AG04450 (cell line): ENCODE results near the gene CUL2. TPM values are rescaled to one million over a fixed set of nuclear protein-coding genes. Genes with fewer than 3 reads are reported as not detected.

Experiments used
- CTCF ChIA-PET: fragments of 300-600, 350-600 bp; formaldehyde crosslinking; extraction: SDS; loops from one replicate; lab custom pipeline; 2022; ENCODE audit warnings: antibody characterized with exemption, inconsistent platforms; lab: Charles Lee
- POLR2A ChIA-PET: fragments of 350-600 bp; formaldehyde crosslinking; extraction: SDS; loops from one replicate; lab custom pipeline; 2021; ENCODE audit warnings: antibody characterized with exemption, inconsistent platforms; lab: Yijun Ruan, JAX
- DNase-seq: peaks from one replicate; pipeline ENCODE4 v3.0.0-alpha.2; 2011; ENCODE audit warnings: low read depth, low spot score
- H3K27ac ChIP-seq: one replicate; pipeline ENCODE4 v1.5.1; 2012; ENCODE audit warnings: low read depth, low read length, control low read depth
- H3K27me3 ChIP-seq: one replicate; pipeline ENCODE4 v1.6.0; 2012; ENCODE audit warnings: low read length; ENCODE audit not compliant: control insufficient read depth, insufficient read depth
- H3K4me3 ChIP-seq: 2 replicates; pipeline ENCODE4 v1.5.1; 2011; ENCODE audit warnings: mild to moderate bottlenecking, low read depth, low read length, control low read depth
- H3K9me3 ChIP-seq: 2 replicates; pipeline ENCODE4 v1.5.1; 2012; ENCODE audit warnings: low read length; ENCODE audit not compliant: control insufficient read depth, insufficient read depth
- polyA plus RNA-seq: library from polyadenylated mRNA; depleted of rRNA; stranded (reverse); fragments of >200 nt; gene quantifications from 2 replicates; pipeline ENCODE4 v1.2.3, GENCODE V29; 2011
- TF ChIP-seq, protein P1 (sequence below): IDR thresholded peaks from 2 replicates; pipeline ENCODE4 v1.5.1; 2011; ENCODE audit warnings: low read depth, low read length, control low read depth, inconsistent platforms

Gene CUL2
- polyA plus RNA-seq, 1 experiment: 37.9 TPM

DNA sequence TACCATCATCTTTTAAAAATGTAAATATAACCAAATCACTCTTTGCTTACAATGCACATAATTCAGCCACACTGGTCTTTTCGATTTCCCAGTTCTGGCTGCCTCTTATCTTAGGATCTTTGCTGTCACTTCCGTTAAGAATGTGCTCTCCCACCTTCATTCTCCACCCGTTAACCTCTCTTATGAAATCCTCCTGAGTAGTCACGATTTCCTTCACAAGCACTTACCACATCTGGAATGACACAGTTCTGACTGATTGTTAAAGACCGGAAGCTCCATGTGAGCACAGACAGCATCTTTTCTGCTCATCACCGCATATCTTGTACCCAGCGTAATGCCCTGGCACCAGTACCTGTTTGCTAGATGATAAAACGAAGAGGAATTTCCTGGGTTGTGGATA lies 84.3 kb downstream of the CUL2 start:
- H3K4me3 ChIP-seq: no peak overlapping the region
- ChIA-PET POLR2A (no interaction called here), CTCF (interaction anchor here (0.7 to 2.1 kb wide), 2 partner anchors 11 to 124 kb away, joined by 3 to 10 read pairs; no protein-coding TSS in a partner anchor)
- H3K27ac ChIP-seq: peak overlapping the region; percentile 72
- H3K27me3 ChIP-seq: no peaks in the 10 kb centered on the region
- peak; percentile 81 for DNase-seq
- H3K9me3 ChIP-seq: no peaks in the 10 kb centered on the region
- TF ChIP-seq, protein P1, sequence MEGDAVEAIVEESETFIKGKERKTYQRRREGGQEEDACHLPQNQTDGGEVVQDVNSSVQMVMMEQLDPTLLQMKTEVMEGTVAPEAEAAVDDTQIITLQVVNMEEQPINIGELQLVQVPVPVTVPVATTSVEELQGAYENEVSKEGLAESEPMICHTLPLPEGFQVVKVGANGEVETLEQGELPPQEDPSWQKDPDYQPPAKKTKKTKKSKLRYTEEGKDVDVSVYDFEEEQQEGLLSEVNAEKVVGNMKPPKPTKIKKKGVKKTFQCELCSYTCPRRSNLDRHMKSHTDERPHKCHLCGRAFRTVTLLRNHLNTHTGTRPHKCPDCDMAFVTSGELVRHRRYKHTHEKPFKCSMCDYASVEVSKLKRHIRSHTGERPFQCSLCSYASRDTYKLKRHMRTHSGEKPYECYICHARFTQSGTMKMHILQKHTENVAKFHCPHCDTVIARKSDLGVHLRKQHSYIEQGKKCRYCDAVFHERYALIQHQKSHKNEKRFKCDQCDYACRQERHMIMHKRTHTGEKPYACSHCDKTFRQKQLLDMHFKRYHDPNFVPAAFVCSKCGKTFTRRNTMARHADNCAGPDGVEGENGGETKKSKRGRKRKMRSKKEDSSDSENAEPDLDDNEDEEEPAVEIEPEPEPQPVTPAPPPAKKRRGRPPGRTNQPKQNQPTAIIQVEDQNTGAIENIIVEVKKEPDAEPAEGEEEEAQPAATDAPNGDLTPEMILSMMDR: no peak

DNA sequence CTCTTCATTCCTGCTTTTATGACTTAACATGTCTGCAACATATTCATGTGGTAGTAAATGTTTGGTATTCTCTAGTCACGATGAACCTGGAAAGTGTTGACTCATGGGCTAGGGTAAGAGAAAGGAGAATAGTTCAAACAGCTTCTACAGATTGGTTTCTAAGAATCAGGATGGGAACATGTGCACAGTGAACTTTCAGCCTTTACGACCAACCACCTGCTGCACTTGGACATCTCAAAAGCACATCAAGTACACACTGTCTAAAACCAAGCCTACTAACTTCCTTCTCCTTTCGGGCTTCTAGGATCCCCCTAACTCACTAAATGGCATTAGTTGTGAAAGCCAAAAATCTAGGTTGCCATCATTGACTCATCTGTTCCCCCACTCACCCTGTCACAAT lies 85.5 kb downstream of the CUL2 start:
- CTCF ChIA-PET: no interaction called here
- POLR2A ChIA-PET: no interaction called here
- H3K27ac ChIP-seq: no peak overlapping the region
- H3K9me3 ChIP-seq: no peaks in the 10 kb centered on the region; the same call in 1 of the 2 replicates
- no peak overlapping the region for H3K4me3 ChIP-seq
- TF ChIP-seq, protein P1: no peak
- H3K27me3 ChIP-seq: no peaks in the 10 kb centered on the region
- DNase-seq: no peak

DNA sequence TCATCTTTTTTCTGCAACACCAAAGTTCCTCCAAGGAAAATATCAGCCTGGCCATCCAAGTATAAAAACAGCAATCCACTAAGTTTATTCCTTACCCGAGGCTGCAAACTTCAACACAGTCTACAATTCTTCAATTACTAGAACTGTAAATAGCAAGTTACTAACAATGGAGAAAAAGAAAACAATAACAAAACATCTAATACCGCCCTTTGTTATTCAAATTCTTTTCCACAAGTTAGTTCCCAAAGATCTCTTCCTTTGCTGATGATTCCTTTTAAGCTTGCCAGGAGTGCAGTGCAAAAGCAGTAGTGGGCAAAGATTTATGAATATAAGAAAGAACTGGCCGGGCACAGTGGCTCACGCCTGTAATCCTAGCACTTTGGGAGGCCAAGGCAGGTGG lies 86.2 kb downstream of the CUL2 start:
- Histone ChIP-seq H3K4me3 (no peak overlapping the region), H3K27ac (no peak overlapping the region), H3K27me3 (no peaks in the 10 kb centered on the region), H3K9me3 (peaks cover 7% of the 10 kb centered on the region; the same call in 1 of the 2 replicates)
- ChIA-PET CTCF (interaction anchor here (1.7 kb wide), 1 partner anchor 9 kb away, joined by 11 read pairs; no protein-coding TSS in a partner anchor), POLR2A (no interaction called here)
- TF ChIP-seq, protein P1: no peak
- no peak for DNase-seq

- TF ChIP-seq, protein P1: no peak
- ChIA-PET POLR2A (no interaction called here), CTCF (no interaction called here)
- no peak for DNase-seq
- H3K27me3 ChIP-seq: no peaks in the 10 kb centered on the region
- no peak overlapping the region for H3K4me3 ChIP-seq
- no peak overlapping the region for H3K27ac ChIP-seq
- peaks cover 11% of the 10 kb centered on the region for H3K9me3 ChIP-seq
Measured at GRCh38 chr10:35000936-35001335, 89.2 kb downstream of the CUL2 start.

- Histone ChIP-seq H3K27ac (no peak overlapping the region), H3K27me3 (no peaks in the 10 kb centered on the region), H3K4me3 (no peak overlapping the region), H3K9me3 (peaks cover 11% of the 10 kb centered on the region)
- POLR2A ChIA-PET: no interaction called here
- TF ChIP-seq, protein P1: no peak
- CTCF ChIA-PET: interaction anchor here (0.6 kb wide), 1 partner anchor 267 kb away, joined by 3 read pairs; no protein-coding TSS in a partner anchor
- DNase-seq: no peak
Measured at GRCh38 chr10:34999532-34999931, 90.6 kb downstream of the CUL2 start.
